Tibial nerve (tissue), 4 donors: ENCODE data around the gene DPM3. TPM values are rescaled to one million over a fixed set of nuclear protein-coding genes. Genes with fewer than 3 reads are reported as not detected.

Source experiments
- DNase-seq, 2 donors: peaks; one replicate each; pipeline ENCODE4 v3.0.0-alpha.2; 2019; ENCODE audit warnings: low spot score in 2 of 2
- H3K27ac ChIP-seq, 4 donors: fragments of 200-600 bp; sonication (generic) in 3 of 4; one replicate each; pipeline ENCODE4 v1.5.1; 2017 to 2019; ENCODE audit warnings: mild to moderate bottlenecking in 1 of 4
- H3K27me3 ChIP-seq, 2 donors: fragments of 200-600 bp; sonication (generic) in 1 of 2; one replicate each; pipeline versions ENCODE4 v1.5.1 to v1.6.0; 2017 to 2019
- H3K36me3 ChIP-seq, 3 donors: fragments of 200-600 bp; sonication (generic); one replicate each; pipeline ENCODE4 v1.5.1; 2018 to 2019
- H3K4me1 ChIP-seq, 4 donors: fragments of 200-600 bp; sonication (generic) in 3 of 4; one replicate each; pipeline ENCODE4 v1.5.1; 2017 to 2019
- H3K4me3 ChIP-seq, 4 donors: fragments of 200-600 bp; sonication (generic) in 3 of 4; one replicate each; pipeline ENCODE4 v1.5.1; 2017 to 2019; ENCODE audit warnings: mild to moderate bottlenecking in 1 of 4, moderate library complexity in 1 of 4
- H3K9me3 ChIP-seq, 4 donors: fragments of 200-600 bp; sonication (generic) in 3 of 4; one replicate each; pipeline ENCODE4 v1.5.1; 2017 to 2019
- CTCF ChIP-seq, 5 experiments: fragments of 200-600 bp in 3 of 5; fragments of 450-650 bp in 2 of 5; sonication (generic) in 3 of 5; IDR thresholded peaks; one replicate each; pipeline ENCODE4 v1.5.1; 2016 to 2019; ENCODE audit warnings: antibody characterized with exemption in 5 of 5, mild to moderate bottlenecking in 3 of 5, moderate library complexity in 2 of 5
- EP300 ChIP-seq, 2 donors: sonication (generic); formaldehyde crosslinking; IDR thresholded peaks; one replicate each; pipeline ENCODE4 v1.6.1; 2017; ENCODE audit warnings: antibody characterized with exemption in 2 of 2, mild to moderate bottlenecking in 1 of 2
- POLR2A ChIP-seq, 2 donors: fragments of 450-650 bp; IDR thresholded peaks; one replicate each; pipeline ENCODE4 v1.6.1; 2017; ENCODE audit warnings: antibody characterized with exemption in 2 of 2, mild to moderate bottlenecking in 2 of 2, moderate library complexity in 2 of 2
- WGBS, 2 donors: methylation state at CpG; one replicate each; pipeline ENCODE4 v1.1.5; 2018; 5-methylcytosine and 5-hydroxymethylcytosine counted together
- total RNA-seq, 4 donors: library from RNA; depleted of rRNA; stranded (reverse); fragments of >200 nt; gene quantifications; one replicate each; pipeline ENCODE4 v1.1.0, GENCODE V29; 2016

DPM3 gene
- total RNA-seq, 4 donors from 2014 or later, result 74.7 to 115 (median 95.6) TPM

DNA sequence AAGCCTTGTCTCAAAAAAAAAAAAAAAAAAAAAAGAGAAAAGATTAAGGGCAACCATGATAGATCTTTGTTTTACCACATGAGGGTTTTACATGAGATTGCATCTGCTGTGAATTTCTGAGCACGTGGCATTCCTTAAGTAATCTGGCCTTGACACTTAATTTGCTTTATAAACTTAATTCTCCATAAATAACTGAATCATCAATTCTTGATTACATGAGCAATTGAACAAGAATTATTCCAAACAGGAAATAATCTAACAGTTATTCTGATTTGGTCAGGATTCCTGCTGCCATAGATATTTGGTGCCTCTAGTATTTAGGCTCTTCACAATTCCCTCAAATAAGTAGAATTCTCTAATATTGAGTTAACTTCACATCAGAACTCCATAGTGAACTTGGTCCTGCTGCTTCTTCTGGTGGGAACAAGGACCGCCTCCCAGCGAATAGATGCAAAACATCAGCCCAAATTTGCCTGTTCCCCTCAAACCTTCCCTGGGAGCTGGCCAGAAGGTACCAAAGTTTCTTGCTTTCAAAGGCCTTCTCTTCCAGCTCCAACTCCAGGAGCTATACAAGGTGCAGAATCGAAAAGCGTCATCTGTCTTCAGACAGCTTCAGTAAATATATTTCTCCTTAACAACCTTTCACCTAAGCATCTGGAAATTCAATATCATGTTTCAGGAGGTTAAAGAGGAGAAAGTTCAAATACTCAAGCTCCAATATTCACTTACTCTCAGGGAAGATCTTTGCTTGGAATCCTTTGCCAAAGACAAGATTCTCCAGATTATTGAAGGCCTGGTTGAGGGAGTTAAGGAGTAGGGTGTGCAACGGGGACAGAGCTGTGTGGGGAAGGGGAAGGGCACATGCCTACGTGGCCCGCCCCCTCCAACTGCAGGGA lies 31.8 kb upstream of the DPM3 start:
- Histone ChIP-seq H3K27ac (peak overlapping the region; percentile 79 to 97 (median 91)), H3K4me1 (peaks cover 0 to 60% (median 30%) of the 10 kb centered on the region in 4 donors), H3K4me3 (peak overlapping the region; percentile 59 to 85 (median 70)), H3K36me3 (peaks cover 0 to 27% (median 0%) of the 10 kb centered on the region in 3 donors), H3K27me3 (peaks cover 0 to 13% of the 10 kb centered on the region in 2 donors), H3K9me3 (no peaks in the 10 kb centered on the region)
- WGBS, 2 donors, result 43 to 45% methylated on average over 8 of the region's 8 CpGs
- TF ChIP-seq CTCF (IDR thresholded peaks at IDR 0.05) (no peak), EP300 (IDR thresholded peaks at IDR 0.05) (no peak), POLR2A (IDR thresholded peaks at IDR 0.05) (no peak)
- no peak for DNase-seq

GRCh38 chr1:155170806-155171205 lies 30.5 kb upstream of the DPM3 start:
- Histone ChIP-seq H3K36me3 (peaks cover 0 to 27% (median 0%) of the 10 kb centered on the region in 3 donors), H3K9me3 (no peaks in the 10 kb centered on the region), H3K4me3 (no peak overlapping the region), H3K27me3 (peaks cover 0 to 13% of the 10 kb centered on the region in 2 donors), H3K4me1 (peaks cover 0 to 60% (median 33%) of the 10 kb centered on the region in 4 donors), H3K27ac (no peak overlapping the region)
- WGBS, 2 donors, result 87 to 91% methylated on average over 7 of the region's 7 CpGs
- DNase-seq, result no peak
- no peak for TF ChIP-seq CTCF (IDR thresholded peaks at IDR 0.05)

DNA sequence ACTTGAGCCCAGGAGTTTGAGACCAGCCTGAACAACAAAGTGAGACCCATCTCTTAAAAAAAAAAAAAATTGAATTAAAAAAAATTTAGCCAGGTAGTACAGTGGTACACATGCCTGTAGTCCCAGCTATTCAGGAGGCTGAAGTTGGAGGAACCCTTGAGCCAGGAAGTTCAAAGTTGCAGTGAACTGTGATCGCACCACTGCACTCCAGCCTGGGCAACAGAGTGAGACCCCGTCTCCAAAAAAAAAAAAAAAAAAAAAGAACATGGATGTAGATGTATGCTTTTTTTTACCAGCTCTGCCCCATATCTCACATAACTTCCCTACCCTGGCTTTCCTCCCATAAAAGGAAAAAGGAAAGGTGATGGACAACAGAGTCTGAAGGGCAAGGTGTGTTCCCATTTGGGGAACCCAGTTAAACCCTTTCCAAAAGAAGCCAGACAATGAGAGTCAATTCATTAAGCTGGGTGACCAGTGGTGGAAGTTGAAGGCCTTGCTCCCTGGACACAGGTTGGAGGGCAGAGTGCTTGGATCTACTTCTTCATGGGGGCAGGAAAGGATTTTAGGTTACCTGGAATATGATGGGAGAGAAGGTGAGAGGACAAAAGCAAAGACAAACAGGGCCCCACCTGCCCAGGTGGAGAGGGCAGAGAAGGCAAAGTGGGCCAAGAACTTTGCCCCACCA lies 29.9 kb upstream of the DPM3 start:
- WGBS, 2 donors, result 90 to 98% methylated on average over 2 of the region's 2 CpGs
- Histone ChIP-seq H3K9me3 (no peaks in the 10 kb centered on the region), H3K36me3 (peaks cover 0 to 27% (median 0%) of the 10 kb centered on the region in 3 donors), H3K27me3 (peaks cover 0 to 13% of the 10 kb centered on the region in 2 donors), H3K27ac (no peak overlapping the region), H3K4me1 (peaks cover 0 to 55% (median 33%) of the 10 kb centered on the region in 4 donors), H3K4me3 (no peak overlapping the region)
- DNase-seq, result no peak
- TF ChIP-seq EP300 (IDR thresholded peaks at IDR 0.05), result no peak
- TF ChIP-seq CTCF (IDR thresholded peaks at IDR 0.05), result no peak
- no peak for TF ChIP-seq POLR2A (IDR thresholded peaks at IDR 0.05)

GRCh38 chr1:155169541-155169940 lies 29.2 kb upstream of the DPM3 start:
- no peak for TF ChIP-seq CTCF (IDR thresholded peaks at IDR 0.05)
- TF ChIP-seq POLR2A (IDR thresholded peaks at IDR 0.05), result no peak
- TF ChIP-seq EP300 (IDR thresholded peaks at IDR 0.05), result no peak

More at GRCh38 chr1:155169541-155169940, 29.2 kb upstream of the DPM3 start:
- H3K36me3 ChIP-seq, result peaks cover 0 to 27% (median 0%) of the 10 kb centered on the region in 3 donors
- peaks cover 0 to 48% (median 32%) of the 10 kb centered on the region in 4 donors for H3K4me1 ChIP-seq
- no peaks in the 10 kb centered on the region for H3K9me3 ChIP-seq
- H3K4me3 ChIP-seq, result no peak overlapping the region
- peaks cover 0 to 9% of the 10 kb centered on the region in 2 donors for H3K27me3 ChIP-seq
- no peak for DNase-seq
- H3K27ac ChIP-seq, result no peak overlapping the region
- 76 to 77% methylated on average over 5 of the region's 5 CpGs for WGBS, 2 donors
